ENCODE data around the gene CUX1. TPM values are rescaled to one million over a fixed set of nuclear protein-coding genes. Genes with fewer than 3 reads are reported as not detected.

Gene CUX1
- total and polyA plus RNA-seq, 2 of the 13 experiments (the other 11 are each of a cell fraction or from before 2014, with no cell fraction given): 13.7 to 14.9 TPM

- TF ChIP-seq ZMYM3 (CRISPR knock-in tag; IDR thresholded peaks at IDR 0.05): 0 out of 2 replicates have a peak, but pooled peaks have one; percentile 17
- TF ChIP-seq TAF1 (CRISPR knock-in tag; IDR thresholded peaks at IDR 0.05): peak; percentile 37; the same call in 1 of the 2 replicates
- TF ChIP-seq THRA (CRISPR knock-in tag; IDR thresholded peaks at IDR 0.05; ENCODE audit: borderline replicate concordance): peak; percentile 56; the same call in 1 of the 2 replicates
- peak; percentile 58 for TF ChIP-seq SALL1 (CRISPR knock-in tag; IDR thresholded peaks at IDR 0.05)
- TF ChIP-seq ZNF530 (CRISPR knock-in tag; IDR thresholded peaks at IDR 0.05; ENCODE audit: low read depth): no peak
- TF ChIP-seq PHF21A (CRISPR knock-in tag; IDR thresholded peaks at IDR 0.05): peak; percentile 65
- TF ChIP-seq TARDBP (CRISPR knock-in tag; IDR thresholded peaks at IDR 0.05): 0 out of 2 replicates have a peak, but pooled peaks have one; percentile 50
- TF ChIP-seq NR2F6 (IDR thresholded peaks at IDR 0.05): peak; percentile 14; the same call in 1 of the 2 replicates
- TF ChIP-seq NR2F6 (CRISPR knock-in tag; IDR thresholded peaks at IDR 0.05): no peak; the same call in 1 of the 2 replicates
- peak; percentile 50 for TF ChIP-seq ZNF331 (CRISPR knock-in tag; IDR thresholded peaks at IDR 0.05)
- TF ChIP-seq ZFY (CRISPR knock-in tag; IDR thresholded peaks at IDR 0.05): peak; percentile 63
- no peak for TF ChIP-seq MAZ (IDR thresholded peaks at IDR 0.05; ENCODE audit: borderline replicate concordance, low read depth, low read length)
- TF ChIP-seq MAZ (CRISPR knock-in tag; IDR thresholded peaks at IDR 0.05; ENCODE audit: low read depth): peak; percentile 34; the same call in 1 of the 2 replicates
- no peak for TF ChIP-seq ATF3 (CRISPR knock-in tag; IDR thresholded peaks at IDR 0.05)
- TF ChIP-seq ZMAT5 (CRISPR knock-in tag; IDR thresholded peaks at IDR 0.05; ENCODE audit: borderline replicate concordance, low read depth): no peak
- TF ChIP-seq ZBTB38 (CRISPR knock-in tag; IDR thresholded peaks at IDR 0.05): peak; percentile 94
- TF ChIP-seq MAX (IDR thresholded peaks at IDR 0.05): 0 out of 2 replicates have a peak, but pooled peaks have one; percentile 31
- TF ChIP-seq POGK (CRISPR knock-in tag; conservative IDR thresholded peaks at IDR 0.05): 0 out of 2 replicates have a peak, but pooled peaks have one; percentile 23
- TF ChIP-seq HOXA3 (CRISPR knock-in tag; IDR thresholded peaks at IDR 0.05): peak; percentile 55; the same call in 1 of the 2 replicates
- TF ChIP-seq CC2D1A (CRISPR knock-in tag; IDR thresholded peaks at IDR 0.05): no peak
- TF ChIP-seq ZNF644 (CRISPR knock-in tag; IDR thresholded peaks at IDR 0.05; ENCODE audit: low read depth): peak; percentile 34; the same call in 1 of the 2 replicates
- peak; percentile 56 for TF ChIP-seq ZMYM4 (CRISPR knock-in tag; IDR thresholded peaks at IDR 0.05)
- TF ChIP-seq RXRA (CRISPR knock-in tag; IDR thresholded peaks at IDR 0.05): peak; percentile 47; the same call in 1 of the 2 replicates
- peak; percentile 46; the same call in 1 of the 2 replicates for TF ChIP-seq SAP130 (CRISPR knock-in tag; IDR thresholded peaks at IDR 0.05; ENCODE audit: low read depth)
- TF ChIP-seq XBP1 (CRISPR knock-in tag; IDR thresholded peaks at IDR 0.05): no peak
- TF ChIP-seq DRAP1 (CRISPR knock-in tag; IDR thresholded peaks at IDR 0.05): no peak
- 0 out of 2 replicates have a peak, but pooled peaks have one; percentile 8 for TF ChIP-seq FOXA3 (CRISPR knock-in tag; IDR thresholded peaks at IDR 0.05)
Observed at GRCh38 chr7:101862280-101863220, 45.1 kb downstream of the CUX1 start (continued).
